NOMO-1 (cell line): ENCODE data around the gene IBA57.

Source experiments
- DNase-seq, 2 experiments: peaks; one replicate each; lab custom pipeline; 2025; ENCODE audit not compliant: unreplicated experiment in 2 of 2; lab: John Stamatoyannopoulos, UW

IBA57 gene

GRCh38 chr1:228144193-228144992, 21.2 kb upstream of the IBA57 start:
- DNase-seq, result no peak

DNA sequence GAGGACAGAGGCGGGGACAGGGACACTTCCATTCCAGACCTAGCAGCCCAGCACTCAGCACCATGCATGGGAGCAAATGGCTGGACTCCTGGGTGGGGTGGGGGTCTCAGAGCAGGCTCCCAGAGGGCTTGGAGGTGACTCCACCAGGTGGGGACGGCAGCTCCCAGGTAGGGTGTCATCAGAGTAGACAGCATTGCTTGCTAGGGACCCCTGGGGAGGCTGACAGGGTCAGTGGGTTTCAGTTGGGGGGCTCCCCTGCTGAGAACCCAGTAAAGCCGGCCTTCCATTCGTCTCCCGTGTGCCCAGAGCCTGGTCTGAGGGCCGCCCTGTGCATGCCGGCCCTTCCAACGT, 20.6 kb upstream of the IBA57 start:
- DNase-seq, result no peak

DNA sequence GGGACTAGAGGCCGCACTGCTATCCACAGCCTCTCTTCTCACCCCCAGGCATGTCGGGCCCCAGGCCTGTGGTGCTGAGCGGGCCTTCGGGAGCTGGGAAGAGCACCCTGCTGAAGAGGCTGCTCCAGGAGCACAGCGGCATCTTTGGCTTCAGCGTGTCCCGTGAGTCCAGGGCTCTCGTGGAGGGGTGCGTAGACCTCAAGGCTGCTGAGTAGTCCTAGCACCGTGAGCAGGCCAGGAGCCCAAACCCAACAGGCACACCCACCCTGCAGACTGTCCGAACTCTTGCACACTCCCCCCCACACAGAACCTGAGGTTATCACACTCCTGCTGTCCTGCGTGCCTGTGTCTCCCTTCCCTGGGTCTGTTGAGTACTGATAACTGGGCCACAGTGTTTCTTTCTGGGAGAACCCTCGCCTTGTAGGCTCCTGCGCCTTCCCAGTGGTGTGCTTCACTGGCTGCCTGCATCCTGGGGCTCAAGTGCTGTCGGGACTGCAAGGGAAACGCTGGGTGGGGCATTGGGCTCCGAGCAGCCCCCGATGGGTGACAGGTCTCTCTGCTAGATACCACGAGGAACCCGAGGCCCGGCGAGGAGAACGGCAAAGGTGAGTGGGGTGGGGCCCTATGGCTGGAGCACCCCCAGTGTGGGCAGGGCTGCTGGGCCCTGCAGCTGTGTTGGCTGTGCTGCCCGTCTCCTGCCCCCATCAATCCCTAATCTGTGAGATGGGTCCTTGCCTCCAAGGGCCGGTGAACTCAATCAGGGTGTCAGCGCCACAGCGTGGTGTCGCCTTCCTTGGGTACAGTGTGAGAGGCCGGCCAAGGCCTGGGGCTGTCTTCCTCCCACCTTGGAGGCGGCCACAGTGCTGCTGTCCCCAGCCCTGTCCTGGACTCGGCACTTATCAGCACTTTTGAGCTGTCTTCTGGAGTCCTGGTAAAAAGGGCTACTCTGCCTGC, 19.9 kb upstream of the IBA57 start:
- no peak for DNase-seq

DNA sequence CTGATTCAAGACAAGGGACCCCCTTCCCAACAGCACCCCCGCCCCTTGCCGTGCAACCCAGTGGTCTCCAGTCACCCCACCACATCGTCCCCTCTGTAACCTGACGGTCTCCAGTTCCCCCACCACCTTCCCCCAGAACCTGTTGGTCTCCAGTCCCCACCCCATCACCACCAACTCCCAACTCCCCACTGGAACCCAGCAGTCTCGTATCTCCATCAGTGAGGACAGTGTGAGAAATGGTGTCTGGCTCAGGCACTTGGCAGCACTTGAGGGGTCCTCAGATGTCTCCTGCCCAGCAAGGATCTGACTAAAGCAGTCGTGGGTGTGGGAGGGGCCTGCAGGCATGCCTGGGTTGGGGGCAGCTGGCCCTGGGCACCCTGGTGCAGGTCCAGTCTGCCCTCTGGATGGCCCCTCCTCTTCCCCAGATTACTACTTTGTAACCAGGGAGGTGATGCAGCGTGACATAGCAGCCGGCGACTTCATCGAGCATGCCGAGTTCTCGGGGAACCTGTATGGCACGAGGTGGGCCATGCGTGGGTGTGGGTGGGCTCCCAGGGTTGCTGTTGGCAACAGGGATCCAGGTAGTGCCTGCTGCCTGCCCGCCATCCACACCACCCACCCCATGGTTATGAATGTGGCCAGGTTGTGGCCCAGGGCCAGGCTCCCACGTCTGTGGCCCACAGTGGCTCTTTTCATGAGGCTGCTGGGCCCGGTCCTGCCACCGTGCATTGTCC, 19.0 kb upstream of the IBA57 start:
- DNase-seq, result no peak

DNA sequence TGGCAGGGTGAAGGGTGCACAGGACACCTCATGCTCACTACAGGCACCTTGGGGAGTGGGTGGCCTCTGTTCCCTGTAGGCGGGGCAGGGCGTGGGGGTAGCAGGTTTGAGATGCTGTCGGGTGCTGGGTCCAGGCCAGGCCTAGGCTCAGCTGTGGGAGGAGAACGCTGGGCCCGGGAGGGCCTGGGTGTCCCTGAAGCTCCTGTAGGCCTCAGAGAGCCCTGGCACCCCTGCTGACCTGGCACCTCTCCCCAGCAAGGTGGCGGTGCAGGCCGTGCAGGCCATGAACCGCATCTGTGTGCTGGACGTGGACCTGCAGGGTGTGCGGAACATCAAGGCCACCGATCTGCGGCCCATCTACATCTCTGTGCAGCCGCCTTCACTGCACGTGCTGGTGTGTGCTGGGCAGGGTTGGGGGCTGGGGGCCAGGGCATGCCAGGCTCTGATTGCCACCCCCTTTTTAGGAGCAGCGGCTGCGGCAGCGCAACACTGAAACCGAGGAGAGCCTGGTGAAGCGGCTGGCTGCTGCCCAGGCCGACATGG, 18.4 kb upstream of the IBA57 start:
- DNase-seq, result no peak

GRCh38 chr1:228147768-228148167, 17.8 kb upstream of the IBA57 start:
- no peak for DNase-seq

DNA sequence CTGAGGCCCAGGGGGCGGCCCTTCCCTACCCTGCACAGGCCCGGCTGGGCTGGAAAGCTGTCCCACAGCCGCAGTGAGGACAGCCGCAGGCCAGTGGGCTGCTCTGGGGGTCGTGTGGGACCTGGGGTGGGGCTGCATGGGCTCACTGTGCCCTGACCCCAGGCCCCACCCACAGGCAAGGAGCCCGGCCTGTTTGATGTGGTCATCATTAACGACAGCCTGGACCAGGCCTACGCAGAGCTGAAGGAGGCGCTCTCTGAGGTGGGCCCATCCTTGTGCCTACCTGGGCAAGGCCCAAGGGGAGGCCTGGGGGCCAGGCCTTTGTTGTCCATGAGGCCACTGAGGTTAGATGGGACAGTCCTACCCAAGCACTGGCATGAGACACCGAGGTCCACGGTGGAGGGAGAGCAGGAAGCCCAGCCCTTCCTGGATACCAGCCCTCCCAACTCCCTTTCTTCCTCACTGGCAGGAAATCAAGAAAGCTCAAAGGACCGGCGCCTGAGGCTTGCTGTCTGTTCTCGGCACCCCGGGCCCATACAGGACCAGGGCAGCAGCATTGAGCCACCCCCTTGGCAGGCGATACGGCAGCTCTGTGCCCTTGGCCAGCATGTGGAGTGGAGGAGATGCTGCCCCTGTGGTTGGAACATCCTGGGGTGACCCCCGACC, 17.3 kb upstream of the IBA57 start:
- no peak for DNase-seq

- no peak for DNase-seq
These were observed 16.6 kb upstream of the IBA57 start for GRCh38 chr1:228148935-228149405.

DNA sequence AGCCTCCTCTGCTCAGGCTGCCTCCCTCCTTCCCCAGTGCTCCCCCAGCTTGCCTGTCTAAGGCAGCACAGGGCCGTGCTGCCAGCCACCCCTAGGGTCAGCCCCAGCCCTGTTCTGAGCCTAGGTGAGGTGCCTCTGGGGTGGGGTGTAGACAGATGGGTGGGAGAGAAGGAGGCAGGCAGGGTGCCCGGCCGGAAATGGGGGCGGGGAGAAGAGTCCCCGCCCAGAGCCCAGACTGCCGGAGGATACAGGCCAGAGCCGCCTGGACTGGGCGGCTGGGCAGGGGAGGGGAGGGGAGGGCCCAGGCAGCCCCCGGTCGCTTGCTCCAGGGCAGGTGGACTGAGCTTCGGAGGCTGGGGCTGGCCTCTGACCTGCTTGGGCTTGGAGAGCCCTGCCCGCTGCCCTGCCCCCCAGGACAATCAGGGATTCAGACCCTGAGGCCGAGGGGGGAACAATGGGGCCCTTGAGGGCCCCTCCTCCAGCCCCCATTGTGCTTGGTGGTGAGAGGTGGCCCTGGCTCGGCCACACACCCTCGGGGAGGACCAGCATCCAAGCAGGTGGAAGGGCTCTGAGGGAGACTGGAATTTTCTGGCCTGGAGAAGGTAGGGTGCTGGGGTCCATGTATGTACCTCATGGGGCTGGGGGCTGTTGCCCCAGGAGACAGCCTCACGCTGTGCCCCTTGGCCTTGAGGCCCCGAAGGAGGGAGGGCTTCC, 16.0 kb upstream of the IBA57 start, which contains the start of gene GJC2:
TSS of gene GJC2 (plus strand) at position 525 of the 714 bp plus-strand sequence. CDS start 7,829 bp downstream, outside the sequence.
- DNase-seq, result no peak

DNA sequence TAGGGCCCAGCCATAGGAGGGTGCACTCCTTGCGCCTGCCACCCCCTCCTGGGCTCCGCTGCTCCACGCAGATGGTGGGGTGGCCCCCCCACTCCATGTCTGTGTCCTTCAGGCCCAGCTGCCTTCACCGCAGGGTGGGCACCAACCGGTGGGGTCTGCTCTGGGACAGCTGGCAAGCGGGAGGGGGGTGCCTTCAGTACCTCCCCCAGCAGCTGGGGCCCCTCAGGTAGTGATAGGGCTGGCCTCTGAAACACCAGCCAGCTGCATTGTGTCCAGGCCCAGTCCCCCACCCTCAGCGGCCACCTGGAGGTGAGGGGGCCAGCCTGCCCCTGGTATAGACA, 15.5 kb upstream of the IBA57 start:
- no peak for DNase-seq

- no peak for DNase-seq
These were observed 15.0 kb upstream of the IBA57 start for GRCh38 chr1:228150461-228151179.

DNA sequence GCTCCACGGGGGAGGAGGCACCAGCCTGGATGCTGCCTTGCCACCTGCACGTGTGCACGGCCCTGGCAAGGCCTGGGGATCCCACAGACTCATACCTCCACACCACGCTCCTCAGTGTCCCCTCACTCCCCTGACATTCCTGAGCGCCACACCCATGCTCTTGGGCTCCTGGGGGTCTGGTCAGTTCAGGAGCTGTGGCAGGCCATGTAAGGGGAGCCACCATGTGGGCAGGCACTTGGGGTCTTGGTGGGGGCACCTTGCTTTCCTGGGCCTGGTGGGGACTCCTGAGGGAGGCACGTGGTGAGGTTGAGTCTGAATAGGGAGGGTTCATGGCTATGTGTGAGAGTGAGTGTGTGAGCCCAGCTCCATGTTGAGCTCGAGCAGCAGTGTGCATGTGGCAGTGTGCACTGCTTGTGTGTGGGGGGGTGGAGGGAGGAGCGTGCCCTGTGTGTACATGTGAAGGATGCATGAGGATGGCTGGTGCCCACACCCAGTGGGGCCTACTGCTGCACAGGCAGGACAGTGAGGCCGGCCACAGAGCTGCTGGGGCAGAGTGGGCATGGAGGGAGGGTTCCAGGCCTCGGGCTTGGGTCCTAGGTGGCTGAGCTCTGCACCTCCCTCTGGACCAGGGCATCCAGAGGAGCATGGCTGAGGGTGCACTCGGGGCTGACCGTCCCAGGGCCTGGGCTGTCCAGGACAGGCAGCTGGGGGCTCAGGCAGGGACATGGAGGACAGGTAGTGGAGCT, 14.3 kb upstream of the IBA57 start:
- no peak for DNase-seq

DNA sequence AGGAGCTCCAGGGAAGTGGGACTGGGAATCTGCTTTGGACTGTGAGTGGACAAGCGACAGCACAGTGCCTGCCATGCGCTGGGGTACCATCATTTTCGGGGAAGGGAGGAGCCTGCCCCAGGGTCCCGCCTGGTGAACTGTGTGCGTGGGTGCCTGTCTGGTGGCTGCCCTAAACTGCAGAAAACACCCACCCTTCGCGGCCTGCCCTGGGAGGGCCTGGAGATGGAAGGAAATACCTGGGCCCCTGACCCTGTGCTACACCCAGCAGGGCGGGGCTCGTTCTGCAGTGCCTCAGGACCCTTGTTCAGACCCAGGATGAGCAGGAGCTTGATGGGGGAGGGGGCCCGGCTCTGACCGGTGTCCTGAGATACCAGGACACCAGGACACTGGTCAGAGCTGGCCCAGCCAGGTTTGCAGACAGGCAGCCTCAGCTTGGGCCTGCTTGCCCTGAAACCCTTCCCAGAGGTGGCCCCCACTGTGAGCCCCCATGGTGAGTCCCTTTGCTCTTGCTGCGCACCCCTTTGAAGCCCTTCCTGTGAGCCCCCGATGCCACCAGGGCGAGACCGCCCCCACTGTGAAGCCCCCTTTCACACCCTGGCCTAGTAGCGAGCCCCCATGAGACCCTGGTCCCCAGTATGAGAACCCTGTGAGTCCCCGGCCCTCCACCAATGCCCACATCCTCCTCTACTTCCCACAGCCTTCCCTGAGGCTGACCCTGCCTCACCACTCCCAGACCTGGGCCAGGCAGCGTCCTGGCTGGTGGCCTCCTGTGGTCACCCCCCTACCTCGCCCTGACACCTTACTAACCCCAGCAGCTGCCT, 13.3 kb upstream of the IBA57 start:
- no peak for DNase-seq

- no peak for DNase-seq
These were observed 12.7 kb upstream of the IBA57 start for GRCh38 chr1:228152918-228153258.

DNA sequence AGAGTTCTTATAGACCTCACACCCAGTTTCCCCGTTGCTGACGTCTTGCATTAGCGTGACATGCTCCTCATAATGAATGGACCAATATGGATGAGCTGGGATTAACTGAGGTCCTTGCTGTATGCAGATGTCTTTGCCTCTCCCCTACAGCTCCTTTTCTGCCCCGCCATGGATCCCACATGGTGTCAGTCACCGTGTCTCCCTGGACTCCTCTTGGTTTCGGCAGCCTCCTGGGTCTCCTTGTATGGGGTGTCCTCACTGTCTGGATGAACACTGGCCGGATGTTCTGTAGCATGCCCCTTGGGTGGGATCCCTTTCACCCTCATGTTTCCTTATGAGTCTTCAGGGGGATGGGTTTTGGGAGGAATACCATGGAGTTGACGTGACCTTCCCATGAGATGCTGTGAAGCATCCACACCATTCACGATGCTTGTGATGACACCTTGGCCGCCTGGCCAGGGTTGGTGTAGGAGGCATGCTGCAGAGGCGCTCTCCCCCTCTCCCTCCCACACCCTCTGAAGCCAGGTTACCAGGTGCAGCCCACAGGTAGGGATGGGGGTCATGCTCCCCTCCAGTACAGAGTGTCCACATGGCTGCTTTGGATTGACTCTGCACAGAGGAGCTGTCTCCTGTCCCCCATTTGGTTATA, 11.5 kb upstream of the IBA57 start:
- DNase-seq, result no peak

DNA sequence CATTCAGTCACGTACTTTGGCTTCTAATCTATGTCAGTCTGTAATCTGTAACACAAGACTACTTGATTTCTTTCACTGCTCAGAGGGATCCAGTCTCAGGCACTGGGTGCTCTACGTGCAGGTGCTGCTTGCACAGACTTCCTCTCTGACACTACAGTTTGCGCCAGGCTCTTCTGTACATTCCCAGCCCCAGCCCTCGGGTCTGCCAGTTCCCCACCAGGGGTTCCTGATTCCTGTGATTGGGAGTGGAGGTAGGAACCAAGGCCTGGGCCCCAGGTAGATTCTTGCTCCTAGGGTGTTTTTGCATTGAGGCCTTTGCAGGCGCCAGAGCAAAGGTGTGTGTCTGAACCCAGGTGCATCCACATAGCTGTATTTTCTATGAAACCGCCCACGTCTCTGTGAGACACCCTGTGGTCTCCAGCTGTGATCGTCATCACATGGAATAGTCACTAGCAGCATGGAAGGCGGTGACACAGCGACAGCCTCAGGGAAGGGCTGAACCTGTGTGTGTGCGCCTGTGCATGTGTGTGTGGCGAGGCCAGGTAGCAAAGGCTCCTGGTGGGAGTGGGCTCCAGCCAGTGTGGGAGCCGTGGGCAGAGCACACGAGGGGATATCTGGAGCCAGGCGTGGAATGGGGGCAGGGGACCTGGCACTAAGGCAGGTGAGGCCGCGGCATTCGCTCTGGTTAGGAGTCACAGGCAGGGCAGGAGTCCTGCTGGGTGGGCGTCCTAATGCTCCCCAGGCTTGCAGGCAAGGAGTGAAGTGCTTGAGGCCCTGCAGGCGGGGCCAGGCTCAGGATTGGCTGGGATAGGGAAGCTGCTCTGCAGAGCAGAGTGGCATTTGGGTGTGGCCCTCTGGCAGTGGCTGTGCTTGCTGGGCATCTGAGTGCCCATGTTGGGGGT, 10.7 kb upstream of the IBA57 start:
- no peak for DNase-seq
